OCI-LY3 (cell line): ENCODE measurements around the gene NEK2.

Experiments used
- EZH2phosphoT487 ChIP-seq: fragments of 200-600 bp; shearing (Covaris generic); IDR thresholded peaks from 2 replicates; pipeline ENCODE4 v1.6.1; 2018; ENCODE audit warnings: antibody characterized with exemption, mixed run types, low read depth
- TF ChIP-seq, protein P1 (sequence below): fragments of 200-600, 300-600 bp; sonication (generic); IDR thresholded peaks from 2 replicates; pipeline ENCODE4 v1.5.1; 2014; ENCODE audit warnings: antibody characterized with exemption, low read length, low read depth

DNA sequence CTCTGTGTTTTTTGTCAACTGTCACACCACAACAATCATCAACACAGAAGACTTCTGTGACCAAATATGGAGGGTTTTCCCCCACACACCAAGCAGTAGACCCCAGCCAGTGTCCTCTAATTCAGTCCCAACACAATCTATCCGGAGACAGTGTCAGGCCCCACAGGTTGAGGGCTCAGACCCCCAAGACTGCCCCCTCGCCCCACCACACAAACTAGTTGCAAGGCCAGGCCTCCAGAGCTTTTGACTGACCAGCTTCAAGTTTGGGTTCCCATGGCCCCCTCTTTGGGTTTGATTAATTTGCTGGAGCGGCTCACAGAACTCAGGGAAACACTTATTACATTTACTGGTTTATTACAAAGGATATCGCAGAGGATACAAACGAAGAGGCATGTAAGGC lies 37.2 kb downstream of the NEK2 start:
- TF ChIP-seq, protein P1, sequence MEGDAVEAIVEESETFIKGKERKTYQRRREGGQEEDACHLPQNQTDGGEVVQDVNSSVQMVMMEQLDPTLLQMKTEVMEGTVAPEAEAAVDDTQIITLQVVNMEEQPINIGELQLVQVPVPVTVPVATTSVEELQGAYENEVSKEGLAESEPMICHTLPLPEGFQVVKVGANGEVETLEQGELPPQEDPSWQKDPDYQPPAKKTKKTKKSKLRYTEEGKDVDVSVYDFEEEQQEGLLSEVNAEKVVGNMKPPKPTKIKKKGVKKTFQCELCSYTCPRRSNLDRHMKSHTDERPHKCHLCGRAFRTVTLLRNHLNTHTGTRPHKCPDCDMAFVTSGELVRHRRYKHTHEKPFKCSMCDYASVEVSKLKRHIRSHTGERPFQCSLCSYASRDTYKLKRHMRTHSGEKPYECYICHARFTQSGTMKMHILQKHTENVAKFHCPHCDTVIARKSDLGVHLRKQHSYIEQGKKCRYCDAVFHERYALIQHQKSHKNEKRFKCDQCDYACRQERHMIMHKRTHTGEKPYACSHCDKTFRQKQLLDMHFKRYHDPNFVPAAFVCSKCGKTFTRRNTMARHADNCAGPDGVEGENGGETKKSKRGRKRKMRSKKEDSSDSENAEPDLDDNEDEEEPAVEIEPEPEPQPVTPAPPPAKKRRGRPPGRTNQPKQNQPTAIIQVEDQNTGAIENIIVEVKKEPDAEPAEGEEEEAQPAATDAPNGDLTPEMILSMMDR = no peak
- no peak for TF ChIP-seq EZH2phosphoT487
